ENCODE results near the gene LPCAT4.
"Not testable (repeated sequence)": the region's sequence is repeated elsewhere in the genome, so short reads cannot be mapped to it uniquely, and the experiment has no call there.

LPCAT4 gene

GRCh38 chr15:34367101-34368081 lies at the start of gene LPCAT4:
Gene LPCAT4, minus strand, starts transcription at chr15:34367196. Its CDS starts 96 bp downstream, at chr15:34367100.
- DNase-seq (ENCODE audit: low read depth in 2 of 2, low spot score in 1 of 2), result peak; percentile 68 to 82

GRCh38 chr15:34409511-34409910 lies 42.5 kb upstream of the LPCAT4 start:
- not testable (repeated sequence) for DNase-seq (ENCODE audit: low read depth in 2 of 2, low spot score in 1 of 2)

GRCh38 chr15:34408973-34409372 lies 42.0 kb upstream of the LPCAT4 start:
- not testable (repeated sequence) for DNase-seq (ENCODE audit: low read depth in 2 of 2, low spot score in 1 of 2)

- not testable (repeated sequence) for DNase-seq (ENCODE audit: low read depth in 2 of 2, low spot score in 1 of 2)
Observed at GRCh38 chr15:34403899-34404298, 36.9 kb upstream of the LPCAT4 start.

GRCh38 chr15:34403160-34403598 lies 36.2 kb upstream of the LPCAT4 start:
- not testable (repeated sequence) for DNase-seq (ENCODE audit: low read depth in 2 of 2, low spot score in 1 of 2)

GRCh38 chr15:34397637-34398259 lies 30.8 kb upstream of the LPCAT4 start:
- not testable (repeated sequence) for DNase-seq (ENCODE audit: low read depth in 2 of 2, low spot score in 1 of 2)

GRCh38 chr15:34392981-34393380 lies 26.0 kb upstream of the LPCAT4 start:
- DNase-seq (ENCODE audit: low read depth in 2 of 2, low spot score in 1 of 2), result not testable (repeated sequence)

- not testable (repeated sequence) for DNase-seq (ENCODE audit: low read depth in 2 of 2, low spot score in 1 of 2)
Observed at GRCh38 chr15:34389594-34390086, 22.6 kb upstream of the LPCAT4 start.

- not testable (repeated sequence) for DNase-seq (ENCODE audit: low read depth in 2 of 2, low spot score in 1 of 2)
Observed at GRCh38 chr15:34381829-34382521, 15.0 kb upstream of the LPCAT4 start.

- not testable (repeated sequence) for DNase-seq (ENCODE audit: low read depth in 2 of 2, low spot score in 1 of 2)
Observed at GRCh38 chr15:34380491-34380890, 13.5 kb upstream of the LPCAT4 start.

- DNase-seq (ENCODE audit: low read depth in 2 of 2, low spot score in 1 of 2), result no peak
Observed at GRCh38 chr15:34376856-34377255, 9.9 kb upstream of the LPCAT4 start.

GRCh38 chr15:34375541-34375940 lies 8.5 kb upstream of the LPCAT4 start:
- not testable (repeated sequence) for DNase-seq (ENCODE audit: low read depth in 2 of 2, low spot score in 1 of 2)

- no peak for DNase-seq (ENCODE audit: low read depth in 2 of 2, low spot score in 1 of 2)
Observed at GRCh38 chr15:34374816-34375215, 7.8 kb upstream of the LPCAT4 start.

GRCh38 chr15:34373951-34374350 lies 7.0 kb upstream of the LPCAT4 start:
- DNase-seq (ENCODE audit: low read depth in 2 of 2, low spot score in 1 of 2), result no peak

- no peak for DNase-seq (ENCODE audit: low read depth in 2 of 2, low spot score in 1 of 2)
Observed at GRCh38 chr15:34370643-34371042, 3.6 kb upstream of the LPCAT4 start.

GRCh38 chr15:34370129-34370528 lies 3.1 kb upstream of the LPCAT4 start:
- DNase-seq (ENCODE audit: low read depth in 2 of 2, low spot score in 1 of 2), result no peak

- DNase-seq (ENCODE audit: low read depth in 2 of 2, low spot score in 1 of 2), result no peak
Observed at GRCh38 chr15:34366271-34367065, 528 bp downstream of the LPCAT4 start.

- DNase-seq (ENCODE audit: low read depth in 2 of 2, low spot score in 1 of 2), result no peak
Observed at GRCh38 chr15:34365836-34366235, 1.2 kb downstream of the LPCAT4 start.

GRCh38 chr15:34365091-34365825 lies 1.7 kb downstream of the LPCAT4 start:
- no peak for DNase-seq (ENCODE audit: low read depth in 2 of 2, low spot score in 1 of 2)

GRCh38 chr15:34364041-34364440 lies 3.0 kb downstream of the LPCAT4 start:
- no peak for DNase-seq (ENCODE audit: low read depth in 2 of 2, low spot score in 1 of 2)
